Small intestine (tissue), 7 donors: ENCODE data around the gene PRRT4. TPM values are rescaled to one million over a fixed set of nuclear protein-coding genes. Genes with fewer than 3 reads are reported as not detected.

ENCODE experiments used
- DNase-seq, 2 donors: peaks; one replicate each; pipeline versions ENCODE4 v3.0.0 to v3.0.0-alpha.2; 2013
- FAIRE-seq: peaks from 2 replicates; lab custom pipeline; 2012; peaks lifted over from hg19 to GRCh38; lab: Jason Lieb, UNC
- H3K27ac ChIP-seq, 3 donors: one replicate each; pipeline ENCODE4 v1.5.1; 2013; ENCODE audit warnings: low read length in 2 of 3, mild to moderate bottlenecking in 2 of 3, control low read depth in 1 of 3, inconsistent platforms in 1 of 3, low read depth in 1 of 3, moderate library complexity in 1 of 3
- H3K27me3 ChIP-seq, 3 donors: one replicate each; pipeline ENCODE4 v1.6.1; 2013; ENCODE audit warnings: low read length in 3 of 3, inconsistent platforms in 1 of 3; ENCODE audit not compliant: control insufficient read depth in 3 of 3, insufficient read depth in 3 of 3
- H3K36me3 ChIP-seq, 3 donors: one replicate each; pipeline ENCODE4 v1.6.1; 2013; ENCODE audit warnings: low read length in 3 of 3, inconsistent platforms in 1 of 3, low read depth in 1 of 3, mild to moderate bottlenecking in 1 of 3, moderate library complexity in 1 of 3; ENCODE audit not compliant: control insufficient read depth in 3 of 3, insufficient read depth in 2 of 3
- H3K4me1 ChIP-seq, 3 donors: one replicate each; pipeline ENCODE4 v1.6.1; 2013; ENCODE audit warnings: low read length in 2 of 3, inconsistent platforms in 1 of 3, low read depth in 1 of 3, mild to moderate bottlenecking in 1 of 3, moderate library complexity in 1 of 3; ENCODE audit not compliant: control insufficient read depth in 3 of 3, insufficient read depth in 2 of 3
- H3K4me3 ChIP-seq, 3 donors: one replicate each; pipeline ENCODE4 v1.5.1; 2013; ENCODE audit warnings: low read length in 3 of 3, control low read depth in 1 of 3, inconsistent platforms in 1 of 3, low read depth in 1 of 3, mild to moderate bottlenecking in 1 of 3, moderate library complexity in 1 of 3
- H3K9me3 ChIP-seq, 2 donors: one replicate each; pipeline ENCODE4 v1.6.1; 2013; ENCODE audit warnings: low read depth in 1 of 2, low read length in 1 of 2; ENCODE audit not compliant: control insufficient read depth in 2 of 2, insufficient read depth in 1 of 2
- WGBS, 3 donors: extraction: QIAGEN DNeasy Blood & Tissue Kit; methylation state at CpG; one replicate each; pipeline ENCODE4 v1.1.7; 2013; 5-methylcytosine and 5-hydroxymethylcytosine counted together
- polyA plus RNA-seq, 4 donors: library from polyadenylated mRNA; stranded (reverse) in 3 of 4; unstranded in 1 of 4; fragments of 200-250 nt in 3 of 4; fragments of 120-200 nt in 1 of 4; gene quantifications; one replicate each; pipeline versions ENCODE4 v1.2.1 to v1.2.3, GENCODE V29; 2013
- donor health status: healthy with polysubstance abuse.
- donor health status: control.
- donor health status: control.
- donor health status: Bipolar disorder and iron deficiency.
- donor health status: healthy.

Gene PRRT4
- polyA plus RNA-seq, 4 donors: 0.49 to 1.3 TPM; not detected in 2

- H3K4me3 ChIP-seq: no peak overlapping the region
- FAIRE-seq (no peak), DNase-seq (no peak)
- H3K36me3 ChIP-seq: peaks cover 0 to 47% (median 0%) of the 10 kb centered on the region in 3 donors
- H3K27me3 ChIP-seq: peaks cover 0 to 13% (median 0%) of the 10 kb centered on the region in 3 donors
- no peaks in the 10 kb centered on the region for H3K4me1 ChIP-seq
- WGBS, 3 donors: 95 to 97% (median 96%) methylated on average over 14 to 18 of the region's 18 CpGs
- no peaks in the 10 kb centered on the region for H3K9me3 ChIP-seq
- H3K27ac ChIP-seq: no peak overlapping the region
Measured at GRCh38 chr7:128392446-128393327, 31.2 kb upstream of the PRRT4 start.

GRCh38 chr7:128391805-128392204 lies 30.3 kb upstream of the PRRT4 start:
- Histone ChIP-seq H3K27me3 (peaks cover 0 to 21% (median 0%) of the 10 kb centered on the region in 3 donors), H3K27ac (no peak overlapping the region), H3K4me3 (no peak overlapping the region), H3K9me3 (no peaks in the 10 kb centered on the region), H3K36me3 (peaks cover 0 to 45% (median 0%) of the 10 kb centered on the region in 3 donors), H3K4me1 (peaks cover 0 to 2% (median 0%) of the 10 kb centered on the region in 3 donors)
- FAIRE-seq (no peak), DNase-seq (no peak)
- WGBS, 3 donors: 93 to 97% (median 96%) methylated on average over 7 of the region's 7 CpGs

GRCh38 chr7:128390871-128391565 lies 29.5 kb upstream of the PRRT4 start:
- peaks cover 0 to 37% (median 0%) of the 10 kb centered on the region in 3 donors for H3K36me3 ChIP-seq
- no peak overlapping the region for H3K27ac ChIP-seq
- peaks cover 0 to 23% (median 0%) of the 10 kb centered on the region in 3 donors for H3K27me3 ChIP-seq
- DNase-seq (no peak), FAIRE-seq (no peak)
- H3K4me1 ChIP-seq: peaks cover 0 to 2% (median 0%) of the 10 kb centered on the region in 3 donors
- H3K4me3 ChIP-seq: no peak overlapping the region
- 75 to 90% (median 78%) methylated on average over 3 of the region's 3 CpGs for whole genome bisulfite sequencing, 3 donors
- H3K9me3 ChIP-seq: peaks cover 0 to 4% of the 10 kb centered on the region in 2 donors

GRCh38 chr7:128389618-128390329 lies 28.3 kb upstream of the PRRT4 start:
- WGBS, 3 donors: 56 to 78% (median 63%) methylated on average over 9 of the region's 9 CpGs
- FAIRE-seq (no peak), DNase-seq (no peak)
- H3K4me1 ChIP-seq: peaks cover 0 to 2% (median 0%) of the 10 kb centered on the region in 3 donors
- peaks cover 0 to 23% (median 0%) of the 10 kb centered on the region in 3 donors for H3K27me3 ChIP-seq
- H3K36me3 ChIP-seq: peaks cover 0 to 25% (median 0%) of the 10 kb centered on the region in 3 donors
- no peak overlapping the region for H3K27ac ChIP-seq
- H3K4me3 ChIP-seq: no peak overlapping the region
- peaks cover 0 to 4% of the 10 kb centered on the region in 2 donors for H3K9me3 ChIP-seq

- peaks cover 0 to 4% of the 10 kb centered on the region in 2 donors for H3K9me3 ChIP-seq
- no peak overlapping the region for H3K4me3 ChIP-seq
- peaks cover 0 to 23% (median 0%) of the 10 kb centered on the region in 3 donors for H3K27me3 ChIP-seq
- peaks cover 0 to 19% (median 0%) of the 10 kb centered on the region in 3 donors for H3K36me3 ChIP-seq
- no peak overlapping the region for H3K27ac ChIP-seq
- FAIRE-seq: no peak
- H3K4me1 ChIP-seq: peaks cover 0 to 2% (median 0%) of the 10 kb centered on the region in 3 donors
- 55 to 69% (median 57%) methylated on average over 2 of the region's 2 CpGs for WGBS, 3 donors
- DNase-seq: no peak
Measured at GRCh38 chr7:128389085-128389617, 27.7 kb upstream of the PRRT4 start.

GRCh38 chr7:128388145-128388485 lies 26.6 kb upstream of the PRRT4 start:
- peaks cover 0 to 4% of the 10 kb centered on the region in 2 donors for H3K9me3 ChIP-seq
- 34 to 50% (median 37%) methylated on average over 3 of the region's 3 CpGs for WGBS, 3 donors
- peaks cover 0 to 23% (median 0%) of the 10 kb centered on the region in 3 donors for H3K27me3 ChIP-seq
- DNase-seq (no peak), FAIRE-seq (no peak)
- H3K27ac ChIP-seq: no peak overlapping the region
- peaks cover 0 to 13% (median 0%) of the 10 kb centered on the region in 3 donors for H3K36me3 ChIP-seq
- H3K4me1 ChIP-seq: peaks cover 0 to 2% (median 0%) of the 10 kb centered on the region in 3 donors
- H3K4me3 ChIP-seq: no peak overlapping the region

- H3K4me3 ChIP-seq: no peak overlapping the region
- no peak overlapping the region for H3K27ac ChIP-seq
- DNase-seq (peak; percentile 54 to 71), FAIRE-seq (no peak)
- H3K9me3 ChIP-seq: peaks cover 0 to 4% of the 10 kb centered on the region in 2 donors
- 23 to 35% (median 33%) methylated on average over 24 of the region's 24 CpGs for WGBS, 3 donors
- H3K27me3 ChIP-seq: peaks cover 0 to 23% (median 0%) of the 10 kb centered on the region in 3 donors
- H3K36me3 ChIP-seq: peaks cover 0 to 8% (median 0%) of the 10 kb centered on the region in 3 donors
- H3K4me1 ChIP-seq: peaks cover 0 to 2% (median 0%) of the 10 kb centered on the region in 3 donors
Measured at GRCh38 chr7:128387216-128388144, 26.0 kb upstream of the PRRT4 start.
